Activated naive CD4-positive, alpha-beta T cell treated with anti-CD3 and anti-CD28 coated beads, Interleukin-2, amount 50 U/mL, for 24 hours (primary cell): Measurements from ENCODE around the gene POGZ.

Experiments used
- H3K27ac Mint-ChIP-seq: one replicate; pipeline ENCODE4 v1.8.0; 2021; ENCODE audit warnings: mild to moderate bottlenecking, mixed read lengths
- H3K27me3 Mint-ChIP-seq: one replicate; pipeline ENCODE4 v1.8.0; 2021; ENCODE audit warnings: mixed read lengths
- H3K36me3 Mint-ChIP-seq: one replicate; pipeline ENCODE4 v1.8.0; 2021; ENCODE audit warnings: mixed read lengths
- H3K4me1 Mint-ChIP-seq: one replicate; pipeline ENCODE4 v1.8.0; 2021; ENCODE audit warnings: mixed read lengths
- H3K4me3 Mint-ChIP-seq: one replicate; pipeline ENCODE4 v1.8.0; 2021; ENCODE audit warnings: mild to moderate bottlenecking, mixed read lengths
- H3K9me3 Mint-ChIP-seq: one replicate; pipeline ENCODE4 v1.8.0; 2021; ENCODE audit warnings: mixed read lengths

Gene POGZ

GRCh38 chr1:151373196-151373595, 86.1 kb downstream of the POGZ start:
- no peak overlapping the region for H3K4me3 Mint-ChIP-seq
- H3K27ac Mint-ChIP-seq, result no peak overlapping the region
- no peaks in the 10 kb centered on the region for H3K9me3 Mint-ChIP-seq

DNA sequence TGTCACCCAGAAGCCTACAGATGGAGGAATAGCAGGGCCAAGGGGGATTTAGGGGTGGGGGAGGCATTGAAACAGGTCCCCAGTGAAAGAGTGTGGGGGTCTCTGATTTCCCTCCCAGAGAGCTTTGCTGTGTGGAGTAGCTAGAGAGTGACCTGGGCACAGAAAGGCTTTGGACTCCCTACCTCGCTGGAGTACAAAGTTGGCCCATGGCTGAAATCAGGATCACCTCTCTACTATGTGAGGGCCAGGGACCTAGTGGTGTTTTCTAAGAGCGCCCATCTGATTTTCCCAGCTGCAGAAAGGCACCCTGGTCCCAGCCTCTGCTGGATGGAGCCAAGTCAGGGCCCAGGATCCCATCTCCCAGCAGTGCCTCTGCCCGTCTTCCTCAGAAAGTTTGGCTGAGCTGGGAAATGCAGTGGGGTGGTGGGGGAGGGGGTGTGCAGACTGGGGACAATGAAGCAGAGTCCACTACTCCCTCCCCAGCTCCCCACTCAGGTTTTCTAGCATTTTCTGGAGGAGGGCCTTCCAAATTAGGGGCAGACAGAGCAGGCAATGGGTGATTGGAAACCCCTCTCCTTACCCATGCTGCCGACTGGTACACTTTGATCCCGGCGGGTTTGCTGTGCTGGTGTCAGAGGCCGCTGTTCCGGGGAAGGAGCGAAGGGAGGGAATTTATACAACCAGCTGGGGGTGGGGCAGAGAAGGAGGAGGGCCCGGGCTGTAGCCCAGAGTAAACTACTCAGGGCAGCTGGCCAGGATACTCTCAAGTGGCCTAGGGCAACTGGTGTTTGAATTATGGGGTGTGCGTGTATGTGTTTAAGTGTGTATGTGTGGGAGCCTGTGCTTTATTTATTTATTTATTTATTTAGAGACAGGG, 87.0 kb downstream of the POGZ start, which contains the start of gene SELENBP1:
Gene SELENBP1 (minus strand): TSS at position 648 of the 877 bp plus-strand sequence. CDS start 64 bp downstream, at position 584.
- Mint-ChIP-seq H3K9me3 (no peaks in the 10 kb centered on the region), H3K4me1 (no peaks in the 10 kb centered on the region), H3K4me3 (no peak within 1 kb of the TSS), H3K36me3 (no peaks in the 10 kb centered on the region), H3K27ac (no peak within 1 kb of the TSS), H3K27me3 (no peaks in the 10 kb centered on the region)

More at GRCh38 chr1:151373196-151373595, 86.1 kb downstream of the POGZ start:
- no peaks in the 10 kb centered on the region for H3K36me3 Mint-ChIP-seq
- no peaks in the 10 kb centered on the region for H3K27me3 Mint-ChIP-seq
- H3K4me1 Mint-ChIP-seq, result no peaks in the 10 kb centered on the region

- no peaks in the 10 kb centered on the region for H3K4me1 Mint-ChIP-seq
- no peak overlapping the region for H3K27ac Mint-ChIP-seq
- no peaks in the 10 kb centered on the region for H3K27me3 Mint-ChIP-seq
- H3K36me3 Mint-ChIP-seq, result no peaks in the 10 kb centered on the region
- no peaks in the 10 kb centered on the region for H3K9me3 Mint-ChIP-seq
- no peak overlapping the region for H3K4me3 Mint-ChIP-seq
Observed at GRCh38 chr1:151371370-151372057, 87.8 kb downstream of the POGZ start.

DNA sequence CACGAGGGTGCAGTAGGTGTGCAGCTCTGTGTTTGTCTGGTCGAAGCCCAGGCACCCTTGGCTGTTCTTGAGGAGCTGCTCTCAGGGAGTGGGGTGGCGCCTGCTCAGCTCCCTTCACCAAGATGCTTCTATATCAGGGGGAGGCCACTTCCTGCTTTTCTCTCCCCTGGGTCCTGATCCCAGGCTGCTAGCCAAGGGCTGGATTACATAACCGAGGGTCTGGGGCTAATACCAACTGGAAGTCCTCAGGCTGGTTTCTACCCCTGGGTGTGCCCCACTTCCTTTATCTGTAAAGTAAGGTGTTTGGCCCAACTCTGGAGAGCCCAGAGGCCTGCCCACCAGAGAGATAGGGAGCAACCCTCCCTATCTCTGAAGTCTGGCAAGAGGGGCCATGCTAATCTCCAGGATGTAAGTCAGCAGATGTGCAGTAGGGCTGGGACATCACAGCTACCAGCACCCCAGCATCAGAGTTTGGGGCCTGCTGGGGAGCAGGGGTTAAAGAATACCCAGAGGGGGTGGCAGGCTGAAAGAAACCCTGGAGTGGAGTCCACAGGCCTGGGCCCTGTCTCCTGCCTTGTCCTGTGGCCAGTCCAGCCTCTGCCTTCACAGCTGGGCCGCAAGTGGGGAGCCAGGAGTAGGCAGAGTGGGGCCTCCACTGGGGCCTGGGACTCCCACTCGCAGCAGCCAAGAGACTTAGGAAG, 88.9 kb downstream of the POGZ start:
- Mint-ChIP-seq H3K4me1 (no peaks in the 10 kb centered on the region), H3K9me3 (no peaks in the 10 kb centered on the region), H3K27ac (no peak overlapping the region), H3K36me3 (no peaks in the 10 kb centered on the region), H3K27me3 (no peaks in the 10 kb centered on the region), H3K4me3 (no peak overlapping the region)

DNA sequence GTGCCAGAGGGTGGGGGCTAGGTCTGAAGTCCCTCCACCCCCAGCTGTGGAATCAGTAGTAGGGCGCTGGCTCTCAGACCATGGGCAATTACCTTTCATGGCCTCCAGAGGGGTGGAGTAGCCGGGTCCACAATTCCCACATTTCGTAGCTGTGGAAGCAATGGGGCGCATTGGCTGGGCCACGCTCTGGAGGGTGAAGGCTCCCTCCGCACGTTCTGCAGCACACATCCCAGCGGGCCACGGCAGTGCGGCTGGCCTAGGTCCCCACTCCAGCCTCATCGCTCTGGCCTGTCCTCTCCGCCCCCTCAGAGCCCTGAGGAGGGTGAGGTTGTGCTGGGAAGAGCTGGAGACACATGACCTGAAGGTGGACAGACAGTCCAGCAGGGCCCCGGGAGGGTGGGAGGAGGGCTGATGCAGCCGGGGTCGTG, 89.7 kb downstream of the POGZ start:
- Mint-ChIP-seq H3K4me3 (no peak overlapping the region), H3K4me1 (no peaks in the 10 kb centered on the region), H3K9me3 (no peaks in the 10 kb centered on the region), H3K27me3 (no peaks in the 10 kb centered on the region), H3K27ac (no peak overlapping the region), H3K36me3 (no peaks in the 10 kb centered on the region)

DNA sequence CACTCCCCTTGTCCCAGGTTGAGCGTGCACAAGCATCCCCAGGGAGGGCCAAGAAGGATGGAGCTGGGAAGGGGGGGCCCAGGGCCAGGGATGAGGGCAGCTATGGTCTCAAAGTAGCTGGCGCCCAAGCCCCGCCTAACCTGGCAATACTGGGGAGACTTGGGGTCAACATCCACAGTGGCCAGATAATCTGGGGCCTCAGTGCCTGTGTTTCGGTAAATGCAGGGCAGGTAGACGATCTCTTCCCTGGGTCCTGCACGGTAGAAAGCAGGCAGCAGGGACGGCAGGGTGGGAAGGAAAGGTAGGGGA, 90.0 kb downstream of the POGZ start:
- Mint-ChIP-seq H3K4me3 (no peak overlapping the region), H3K9me3 (no peaks in the 10 kb centered on the region), H3K27me3 (no peaks in the 10 kb centered on the region), H3K36me3 (no peaks in the 10 kb centered on the region), H3K4me1 (no peaks in the 10 kb centered on the region), H3K27ac (no peak overlapping the region)

GRCh38 chr1:151368393-151369301, 90.6 kb downstream of the POGZ start:
- Mint-ChIP-seq H3K36me3 (no peaks in the 10 kb centered on the region), H3K27me3 (no peaks in the 10 kb centered on the region), H3K4me3 (no peak overlapping the region), H3K27ac (no peak overlapping the region), H3K9me3 (no peaks in the 10 kb centered on the region), H3K4me1 (no peaks in the 10 kb centered on the region)

DNA sequence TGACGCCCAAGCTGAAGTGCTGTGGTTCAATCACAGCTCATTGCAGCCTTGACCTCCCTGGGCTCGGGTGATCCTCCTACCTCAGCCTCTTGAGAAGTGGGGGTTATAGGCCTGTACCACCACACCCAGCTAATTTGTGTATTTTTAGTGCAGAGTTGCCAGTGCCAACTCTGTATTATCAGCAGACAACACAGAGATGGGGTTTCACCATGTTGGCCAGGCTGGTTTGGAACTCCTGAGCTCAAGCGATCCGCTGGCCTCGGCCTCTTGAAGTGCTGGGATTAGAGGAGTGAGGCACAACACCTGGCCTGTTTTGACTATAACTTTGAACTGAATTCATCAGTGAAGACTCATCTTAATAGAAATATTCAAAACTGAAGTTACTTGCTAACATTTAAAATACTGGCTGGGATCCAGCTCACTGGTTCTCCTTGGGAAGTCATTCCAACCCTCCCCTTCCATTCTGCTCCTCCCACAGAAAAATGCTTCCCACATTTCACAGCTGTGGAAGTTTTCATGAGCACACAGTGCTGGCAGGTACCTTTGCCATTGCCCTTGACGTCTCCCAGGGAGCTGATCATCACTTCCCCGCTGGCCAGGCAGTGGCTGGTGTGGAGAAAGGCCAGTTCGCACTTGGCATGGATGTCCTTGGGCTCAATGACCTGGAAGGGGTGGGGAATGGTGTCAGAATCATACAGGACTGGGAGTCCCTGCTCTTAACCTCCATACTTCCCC, 91.5 kb downstream of the POGZ start:
- Mint-ChIP-seq H3K9me3 (no peaks in the 10 kb centered on the region), H3K27me3 (no peaks in the 10 kb centered on the region), H3K36me3 (no peaks in the 10 kb centered on the region), H3K27ac (no peak overlapping the region), H3K4me1 (no peaks in the 10 kb centered on the region), H3K4me3 (no peak overlapping the region)

GRCh38 chr1:151364996-151365395, 94.3 kb downstream of the POGZ start:
- no peak overlapping the region for H3K27ac Mint-ChIP-seq
- H3K36me3 Mint-ChIP-seq, result peaks cover 2% of the 10 kb centered on the region
- H3K9me3 Mint-ChIP-seq, result no peaks in the 10 kb centered on the region
- no peaks in the 10 kb centered on the region for H3K4me1 Mint-ChIP-seq
- no peak overlapping the region for H3K4me3 Mint-ChIP-seq
- H3K27me3 Mint-ChIP-seq, result no peaks in the 10 kb centered on the region

DNA sequence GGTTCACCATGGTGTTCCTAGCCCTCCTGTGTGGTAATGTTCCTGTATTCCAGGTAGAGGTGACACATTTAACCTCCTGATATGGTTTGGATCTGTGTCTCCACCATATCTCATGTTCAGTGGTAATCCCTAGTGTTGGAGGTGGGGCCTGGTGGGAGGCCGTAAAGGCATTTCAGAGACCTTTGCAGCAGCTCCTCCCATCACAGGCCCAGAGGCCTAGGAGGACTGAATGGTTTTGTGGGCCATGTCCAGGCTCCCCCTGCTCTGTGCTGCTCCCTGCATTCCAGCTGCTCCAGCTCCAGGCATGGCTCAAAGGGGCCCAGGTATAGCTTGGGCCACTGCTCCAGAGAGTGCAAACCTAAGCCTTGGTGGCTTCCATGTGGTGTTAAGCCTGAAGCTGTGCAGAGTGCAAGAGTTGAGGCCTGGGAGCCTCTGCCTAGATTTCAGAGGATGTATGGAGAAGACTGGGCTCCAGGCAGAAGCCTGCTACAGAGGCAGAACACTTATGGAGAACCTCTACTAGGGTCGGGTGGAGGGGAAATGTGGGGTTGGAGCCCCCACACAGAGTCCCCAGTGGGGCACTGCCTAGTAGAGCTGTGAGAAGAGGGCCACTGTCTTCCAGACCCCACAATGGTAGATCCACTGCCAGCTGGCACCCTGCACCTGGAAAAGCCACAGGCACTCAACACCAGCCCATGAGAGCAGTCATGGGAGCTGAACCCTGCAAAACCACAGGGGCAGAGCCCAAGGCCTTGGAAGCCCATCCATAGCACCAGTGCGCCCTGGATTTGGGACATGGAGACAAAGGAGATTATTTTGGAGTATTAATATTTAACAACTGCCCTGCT, 96.8 kb downstream of the POGZ start:
- Mint-ChIP-seq H3K36me3 (peaks cover 2% of the 10 kb centered on the region), H3K9me3 (no peaks in the 10 kb centered on the region), H3K4me1 (no peaks in the 10 kb centered on the region), H3K4me3 (no peak overlapping the region), H3K27me3 (no peaks in the 10 kb centered on the region), H3K27ac (no peak overlapping the region)

DNA sequence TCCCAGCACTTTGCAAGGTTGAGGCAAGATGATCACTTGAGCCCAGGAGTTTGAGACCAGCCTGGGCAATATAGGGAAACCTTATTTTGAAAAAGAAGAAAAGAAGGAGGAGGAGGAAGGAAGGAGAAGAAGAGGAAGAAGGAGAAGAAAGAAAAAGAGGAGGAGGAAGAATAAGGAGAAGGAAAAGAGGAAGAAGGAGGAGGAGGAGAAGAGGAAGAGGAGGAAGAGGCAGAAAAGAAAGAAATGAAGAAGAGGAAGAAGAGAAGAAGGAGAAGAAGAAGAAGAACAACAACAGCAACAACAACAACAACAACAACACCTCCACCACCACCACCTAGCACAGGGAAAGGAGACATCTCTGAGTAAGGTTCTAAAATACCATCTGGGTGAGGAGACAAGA, 97.4 kb downstream of the POGZ start:
- H3K36me3 Mint-ChIP-seq, result peaks cover 2% of the 10 kb centered on the region
- H3K27ac Mint-ChIP-seq, result no peak overlapping the region
- H3K27me3 Mint-ChIP-seq, result no peaks in the 10 kb centered on the region
- no peaks in the 10 kb centered on the region for H3K9me3 Mint-ChIP-seq
- H3K4me1 Mint-ChIP-seq, result no peaks in the 10 kb centered on the region
- H3K4me3 Mint-ChIP-seq, result no peak overlapping the region

GRCh38 chr1:151356696-151357095, 102.6 kb downstream of the POGZ start:
- no peaks in the 10 kb centered on the region for H3K9me3 Mint-ChIP-seq
- no peaks in the 10 kb centered on the region for H3K4me1 Mint-ChIP-seq
- no peak overlapping the region for H3K4me3 Mint-ChIP-seq
- no peak overlapping the region for H3K27ac Mint-ChIP-seq
- no peaks in the 10 kb centered on the region for H3K27me3 Mint-ChIP-seq
- H3K36me3 Mint-ChIP-seq, result peaks cover under 1% of the 10 kb centered on the region
